GM12892 (cell line): ENCODE measurements around the gene DCUN1D1.

ENCODE experiments used
- POLR2A ChIP-seq: IDR thresholded peaks from 2 replicates; pipeline ENCODE4 v1.6.1; 2011; ENCODE audit warnings: low read depth, low read length, control low read depth
- TAF1 ChIP-seq: IDR thresholded peaks from 2 replicates; pipeline ENCODE4 v1.6.1; 2011; ENCODE audit warnings: low read depth, mild to moderate bottlenecking, control low read depth, low read length, borderline replicate concordance

DNA sequence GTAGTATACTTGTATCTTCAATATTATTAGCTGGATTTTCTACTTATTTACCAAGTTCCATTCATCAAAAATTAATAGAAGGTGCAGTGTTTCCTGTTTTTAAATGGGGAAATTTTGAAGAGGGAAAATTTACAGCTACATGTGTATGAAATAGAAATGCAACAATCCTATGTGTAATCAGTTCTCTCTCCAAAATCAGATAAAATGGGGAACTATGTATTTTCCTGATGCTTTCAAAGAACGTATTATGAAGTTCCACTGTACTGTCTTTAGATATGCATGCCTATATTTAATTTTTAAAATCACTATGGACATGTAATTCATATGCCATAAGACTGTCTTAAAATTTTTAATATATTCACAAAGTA, 43.4 kb downstream of the DCUN1D1 start:
- TF ChIP-seq POLR2A (no peak), TAF1 (no peak)
